A549 (cell line): ENCODE data around the gene ABCG8. TPM values are rescaled to one million over a fixed set of nuclear protein-coding genes. Genes with fewer than 3 reads are reported as not detected.

ENCODE experiments used
- ATAC-seq, 2 experiments: fragments of 200-7000 bp in 1 of 2; fragments of >200 bp in 1 of 2; cut with Nextera tagmentation in 1 of 2; cut with Tn5 transposase in 1 of 2; 3 replicates each; pipeline versions ENCODE4 v1.8.0 to v1.9.1; 2018 to 2020; ENCODE audit warnings: mild to moderate bottlenecking in 1 of 2, moderate library complexity in 1 of 2
- CTCF ChIA-PET: fragments of 300-600 bp; sonication (Branson Sonifier 250); formaldehyde crosslinking; extraction: SDS; loops from one replicate; lab custom pipeline; 2021; ENCODE audit warnings: antibody characterized with exemption, inconsistent platforms; lab: Yijun Ruan, JAX
- POLR2A ChIA-PET: fragments of 350-600 bp; formaldehyde crosslinking; extraction: SDS; loops from one replicate; lab custom pipeline; 2021; ENCODE audit warnings: antibody characterized with exemption, inconsistent platforms; lab: Yijun Ruan, JAX
- DNase-seq, 2 experiments: peaks; one replicate each; pipeline versions ENCODE4 v3.0.0 to v3.0.0-alpha.2; 2011 to 2016; ENCODE audit warnings: low read depth in 1 of 2, low spot score in 1 of 2
- FAIRE-seq: peaks from 2 replicates; lab custom pipeline; 2011; peaks lifted over from hg19 to GRCh38; lab: Jason Lieb, UNC
- H3K27ac ChIP-seq, 2 experiments: fragments of >200 bp; sonication (Bioruptor Twin); formaldehyde crosslinking; 3 replicates each; pipeline ENCODE4 v1.5.1; 2016 to 2017
- H3K4me1 ChIP-seq: fragments of >200 bp; sonication (Bioruptor Twin); formaldehyde crosslinking; 3 replicates; pipeline ENCODE4 v1.6.1; 2016
- H3K4me2 ChIP-seq: fragments of >200 bp; sonication (Bioruptor Twin); formaldehyde crosslinking; 3 replicates; pipeline ENCODE4 v1.6.1; 2016
- H3K4me3 ChIP-seq: fragments of >200 bp; sonication (Bioruptor Twin); formaldehyde crosslinking; 3 replicates; pipeline ENCODE4 v1.5.1; 2016
- H3K9me3 ChIP-seq: fragments of >200 bp; sonication (Bioruptor Twin); formaldehyde crosslinking; 3 replicates; pipeline ENCODE4 v1.6.1; 2016
- ATOH8 ChIP-seq: fragments of 250-450 bp; sonication (Bioruptor Pico); IDR thresholded peaks from 2 replicates; pipeline ENCODE4 v1.5.0; 2020; ENCODE audit warnings: low read depth, mild to moderate bottlenecking, moderate library complexity
- BCL3 ChIP-seq: fragments of >200 bp; sonication (Bioruptor Twin); formaldehyde crosslinking; IDR thresholded peaks from 3 replicates; pipeline ENCODE4 v1.6.1; 2016
- CBX8 ChIP-seq: fragments of 200-600 bp; sonication (generic); IDR thresholded peaks from 2 replicates; pipeline ENCODE4 v1.6.1; 2016
- CHD2 ChIP-seq: fragments of 150-350 bp; IDR thresholded peaks from 2 replicates; pipeline ENCODE4 v1.6.1; 2014; ENCODE audit warnings: low read length; ENCODE audit not compliant: partially characterized antibody
- CHD4 ChIP-seq: fragments of 200-600 bp; sonication (generic); IDR thresholded peaks from 2 replicates; pipeline ENCODE4 v1.6.1; 2016; ENCODE audit warnings: antibody characterized with exemption, mild to moderate bottlenecking, borderline replicate concordance
- EHMT2 ChIP-seq: fragments of 200-600 bp; sonication (generic); IDR thresholded peaks from 2 replicates; pipeline ENCODE4 v1.6.1; 2016; ENCODE audit warnings: antibody characterized with exemption, low read depth, mild to moderate bottlenecking, moderate library complexity
- FOSL2 ChIP-seq, 2 experiments: fragments of 450-650 bp in 1 of 2; fragments of >200 bp in 1 of 2; sonication (Bioruptor Twin) in 1 of 2; formaldehyde crosslinking; IDR thresholded peaks; 2 replicates each; pipeline versions ENCODE4 v1.5.0 to v1.6.1; 2016 to 2020; ENCODE audit warnings: mild to moderate bottlenecking in 1 of 2, moderate library complexity in 1 of 2
- GATA3 ChIP-seq: IDR thresholded peaks from 2 replicates; pipeline ENCODE4 v1.6.1; 2012; ENCODE audit warnings: borderline replicate concordance
- HES2 ChIP-seq: fragments of >200 bp; sonication (Bioruptor Twin); formaldehyde crosslinking; IDR thresholded peaks from 2 replicates; pipeline ENCODE4 v1.6.1; 2016
- HOXB5 ChIP-seq: fragments of 250-450 bp; sonication (Bioruptor Pico); IDR thresholded peaks from 2 replicates; pipeline ENCODE4 v1.5.0; 2020; ENCODE audit warnings: mild to moderate bottlenecking, moderate library complexity
- KDM5A ChIP-seq: fragments of 200-600 bp; sonication (generic); IDR thresholded peaks from 2 replicates; pipeline ENCODE4 v1.6.1; 2016; ENCODE audit warnings: antibody characterized with exemption, mild to moderate bottlenecking
- MAFK ChIP-seq: fragments of 450-650 bp; IDR thresholded peaks from 2 replicates; pipeline ENCODE4 v1.6.1; 2014; ENCODE audit not compliant: partially characterized antibody
- NFE2L2 ChIP-seq: fragments of 150-350 bp; conservative IDR thresholded peaks from 2 replicates; pipeline ENCODE4 v1.6.1; 2014; ENCODE audit warnings: low read length
- RCOR1 ChIP-seq: fragments of 150-350 bp; IDR thresholded peaks from 2 replicates; pipeline ENCODE4 v1.6.1; 2014; ENCODE audit warnings: antibody characterized with exemption, low read length, low read depth
- REST ChIP-seq: fragments of 200-600 bp; sonication (generic); IDR thresholded peaks from 2 replicates; pipeline ENCODE4 v1.6.1; 2016; ENCODE audit warnings: antibody characterized with exemption, mild to moderate bottlenecking, moderate library complexity
- TFCP2L1 ChIP-seq: fragments of 250-450 bp; sonication (Bioruptor Pico); IDR thresholded peaks from 2 replicates; pipeline ENCODE4 v1.5.0; 2021; ENCODE audit warnings: mild to moderate bottlenecking
- ZFP36 ChIP-seq: fragments of 450-650 bp; IDR thresholded peaks from 2 replicates; pipeline ENCODE4 v1.6.1; 2014; ENCODE audit warnings: borderline replicate concordance; ENCODE audit not compliant: partially characterized antibody
- ZNF302 ChIP-seq: fragments of 250-450 bp; sonication (Bioruptor Pico); IDR thresholded peaks from 2 replicates; pipeline ENCODE4 v1.9.0; 2021; ENCODE audit warnings: inconsistent platforms, mild to moderate bottlenecking, moderate library complexity
- WGBS: methylation state at CpG from one replicate; pipeline ENCODE4 v1.1.6; 2017; ENCODE audit errors: missing lambda C conversion rate; 5-methylcytosine and 5-hydroxymethylcytosine counted together
- polyA minus RNA-seq: library from RNA; depleted of rRNA, polyadenylated mRNA; stranded (reverse); fragments of >200 nt; gene quantifications from 2 replicates; pipeline ENCODE4 v1.2.3, GENCODE V29; 2011; rRNA and poly(A)+ RNA removed
- polyA plus RNA-seq, 4 experiments: library from polyadenylated mRNA; depleted of rRNA in 3 of 4; stranded (reverse); fragments of >200 nt; fragmentation: RNase III in 1 of 4; extraction: RNeasy Plus Mini Kit Qiagen cat#74134 plus additional on column Dnase treatment in 1 of 4; gene quantifications; 2 replicates in 3 of 4; 3 replicates in 1 of 4; pipeline ENCODE4 v1.2.3, GENCODE V29; 2011 to 2017

ABCG8 gene
- polyA plus RNA-seq (2011; rRNA removed), result not detected in 2 replicates
- not detected in 2 replicates for polyA plus RNA-seq (2012; cell fraction: cytosol; rRNA removed)
- polyA plus RNA-seq (2012; cell fraction: nucleus; rRNA removed), result not detected in 2 replicates
- polyA plus RNA-seq (2017; fragmentation: RNase III; extraction: RNeasy Plus Mini Kit Qiagen cat#74134 plus additional on column Dnase treatment), result not detected in 3 replicates
- polyA minus RNA-seq, result not detected in 2 replicates

- ATAC-seq, result peak in 1 of 2 experiments; percentile 12; a peak in 2 of 6 replicates
- CTCF ChIA-PET, result interaction anchor here (0.6 to 1.7 kb wide), 2 partner anchors 12 to 42 kb away, joined by 3 read pairs; no protein-coding TSS in a partner anchor
- WGBS, result 79% methylated on average over 18 of the region's 20 CpGs
These were observed at the start of gene ABCG8, which contains the start of gene ABCG5 for GRCh38 chr2:43838560-43839267. Gene ABCG8, plus strand, starts transcription at chr2:43838971. Its CDS starts 83 bp downstream, at chr2:43839054. Gene ABCG5, minus strand, starts transcription at chr2:43838839. Its CDS starts 160 bp downstream, at chr2:43838679.

GRCh38 chr2:43790147-43790546 is 48.6 kb upstream of the ABCG8 start:
- POLR2A ChIA-PET, result no interaction called here
- Histone ChIP-seq H3K4me1 (no peaks in the 10 kb centered on the region), H3K4me2 (no peak overlapping the region), H3K27ac (no peak overlapping the region), H3K9me3 (no peaks in the 10 kb centered on the region), H3K4me3 (no peak overlapping the region)
- DNase-seq (no peak), ATAC-seq (no peak), FAIRE-seq (no peak)
- CTCF ChIA-PET, result interaction anchor here (0.7 to 1.5 kb wide), 3 partner anchors 33 to 524 kb away, joined by 3 to 4 read pairs (median 3); no protein-coding TSS in a partner anchor
- WGBS, result 89% methylated on average over 5 of the region's 5 CpGs
- TF ChIP-seq REST (no peak), ZNF302 (CRISPR knock-in tag) (no peak), MAFK (no peak), CHD2 (no peak), CHD4 (no peak), FOSL2 (IDR thresholded peaks at IDR 0.05) (no peak), FOSL2 (CRISPR knock-in tag; IDR thresholded peaks at IDR 0.05) (no peak), HOXB5 (CRISPR knock-in tag) (no peak), KDM5A (no peak), ZFP36 (no peak), ATOH8 (CRISPR knock-in tag) (no peak)

More at GRCh38 chr2:43838560-43839267, at the start of gene ABCG8, which contains the start of gene ABCG5:
- H3K4me3 ChIP-seq, result no peak within 1 kb of the TSS
- no peaks in the 10 kb centered on the region for H3K4me1 ChIP-seq
- TF ChIP-seq RCOR1, result no peak
- TF ChIP-seq CBX8, result no peak
- TF ChIP-seq NFE2L2, result no peak
- no peak for TF ChIP-seq REST
- TF ChIP-seq HOXB5 (CRISPR knock-in tag), result no peak
- TF ChIP-seq EHMT2, result no peak
- TF ChIP-seq TFCP2L1 (CRISPR knock-in tag), result no peak
- TF ChIP-seq GATA3, result no peak
- no peak for TF ChIP-seq HES2
- no peak for TF ChIP-seq BCL3
- POLR2A ChIA-PET, result no interaction called here
- FAIRE-seq (no peak), DNase-seq (no peak)
- no peak within 1 kb of the TSS for H3K4me2 ChIP-seq
- H3K9me3 ChIP-seq, result no peaks in the 10 kb centered on the region
- H3K27ac ChIP-seq, result no peak within 1 kb of the TSS
